Posterior cingulate gyrus (tissue), 11 donors: ENCODE data around the gene INSRR.

ENCODE experiments used
- DNase-seq, 10 donors: peaks; one replicate each; pipeline versions ENCODE4 v3.0.0 to v3.0.0-alpha.2; 2020 to 2021; ENCODE audit warnings: mixed read lengths in 3 of 10
- intact Hi-C: fragments of 100-400 bp; cut with DNase I; formaldehyde crosslinking; loops from one replicate; pipeline ENCODE4 v1.15.1; 2023

INSRR gene

GRCh38 chr1:156895455-156895812 is 36.5 kb upstream of the INSRR start:
- intact Hi-C loops = loop anchor here (10.0 kb wide), 1 partner anchor 61 kb away; no protein-coding TSS in a partner anchor
- DNase-seq = peak in 1 of 10 donors; percentile 7

- intact Hi-C loops = loop anchor here (5.0 to 10.0 kb wide), 2 partner anchors 60 to 98 kb away; no protein-coding TSS in a partner anchor
- peak in 3 of 10 donors; percentile 28 to 67 (median 61) for DNase-seq
These were observed 36.0 kb upstream of the INSRR start for GRCh38 chr1:156894711-156895454.

DNA sequence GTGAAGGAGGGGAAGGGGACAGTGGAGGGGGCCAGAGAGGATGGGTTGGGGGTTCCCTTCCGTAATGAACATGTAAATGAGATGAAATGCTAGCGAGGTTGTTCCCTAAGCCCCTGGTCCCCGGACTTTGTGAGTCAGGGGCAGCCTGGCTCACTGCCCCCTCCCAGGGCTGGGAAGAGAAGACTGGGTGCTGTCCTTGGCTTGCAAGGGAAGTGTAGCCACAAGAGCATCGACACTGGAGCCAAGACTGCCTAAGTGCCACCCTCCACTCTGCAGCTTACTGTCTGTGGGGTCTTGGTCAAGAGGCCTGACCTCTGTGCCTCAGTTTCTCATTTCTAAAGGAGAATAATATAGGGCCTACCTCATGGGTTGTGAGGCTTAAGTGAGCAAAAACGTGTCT is 35.1 kb upstream of the INSRR start:
- intact Hi-C loops = loop anchor here (5.0 to 10.0 kb wide), 2 partner anchors 59 to 97 kb away; no protein-coding TSS in a partner anchor
- peak in 3 of 10 donors; percentile 15 to 56 (median 45) for DNase-seq

DNA sequence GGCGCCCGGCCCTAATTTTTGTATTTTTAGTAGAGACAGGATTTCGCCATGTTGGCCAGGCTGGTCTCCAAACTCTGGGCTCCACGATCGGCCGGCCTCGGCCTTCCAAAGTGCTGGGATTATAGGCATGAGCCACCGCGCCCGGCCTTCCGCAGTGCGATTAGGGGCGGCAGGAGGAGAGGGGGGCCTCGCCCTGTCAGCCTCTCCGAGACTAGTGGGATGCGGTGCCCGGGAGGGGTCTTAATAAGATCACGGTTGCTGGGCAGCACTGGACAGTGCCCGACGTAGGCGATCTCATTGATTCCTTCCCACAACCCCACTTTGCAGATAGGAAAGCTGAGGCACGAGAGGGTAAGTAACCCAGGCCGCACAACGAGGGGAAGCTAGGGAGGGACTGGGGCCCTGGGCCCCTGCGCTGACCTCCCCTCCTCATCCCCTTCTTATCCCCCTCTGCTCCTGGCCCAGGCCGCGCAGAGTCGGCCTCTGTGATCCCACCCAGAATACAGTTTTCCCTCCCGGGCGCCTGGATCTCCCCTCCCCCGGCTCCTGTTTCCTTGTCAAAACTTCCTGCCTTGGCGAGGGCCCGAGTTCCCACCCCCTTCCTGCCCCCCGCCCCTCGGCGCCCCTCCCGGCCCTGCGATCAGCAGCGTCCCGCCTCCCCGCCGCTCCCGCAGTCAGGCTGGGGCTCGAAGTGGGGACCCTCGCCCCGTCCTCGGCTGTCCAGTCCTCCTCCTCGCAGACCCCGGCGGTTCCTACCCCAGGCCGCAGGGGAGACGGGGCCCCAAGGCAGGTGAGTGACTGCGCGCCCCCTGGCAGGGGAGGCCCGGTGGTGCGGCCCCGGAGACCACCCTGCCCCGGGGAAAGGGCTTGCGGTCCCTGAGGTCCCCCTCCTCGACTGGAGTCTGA is 34.4 kb upstream of the INSRR start, which contains the start of gene PEAR1:
Gene PEAR1 (plus strand): TSS at position 671 of the 906 bp plus-strand sequence. CDS start 10,209 bp downstream, outside the sequence.
- intact Hi-C loops = loop anchor here (2.0 to 10.0 kb wide), 3 partner anchors 28 to 96 kb away; partner anchors contain the start of gene LRRC71
- DNase-seq = peak in 2 of 10 donors; percentile 44 to 61

DNA sequence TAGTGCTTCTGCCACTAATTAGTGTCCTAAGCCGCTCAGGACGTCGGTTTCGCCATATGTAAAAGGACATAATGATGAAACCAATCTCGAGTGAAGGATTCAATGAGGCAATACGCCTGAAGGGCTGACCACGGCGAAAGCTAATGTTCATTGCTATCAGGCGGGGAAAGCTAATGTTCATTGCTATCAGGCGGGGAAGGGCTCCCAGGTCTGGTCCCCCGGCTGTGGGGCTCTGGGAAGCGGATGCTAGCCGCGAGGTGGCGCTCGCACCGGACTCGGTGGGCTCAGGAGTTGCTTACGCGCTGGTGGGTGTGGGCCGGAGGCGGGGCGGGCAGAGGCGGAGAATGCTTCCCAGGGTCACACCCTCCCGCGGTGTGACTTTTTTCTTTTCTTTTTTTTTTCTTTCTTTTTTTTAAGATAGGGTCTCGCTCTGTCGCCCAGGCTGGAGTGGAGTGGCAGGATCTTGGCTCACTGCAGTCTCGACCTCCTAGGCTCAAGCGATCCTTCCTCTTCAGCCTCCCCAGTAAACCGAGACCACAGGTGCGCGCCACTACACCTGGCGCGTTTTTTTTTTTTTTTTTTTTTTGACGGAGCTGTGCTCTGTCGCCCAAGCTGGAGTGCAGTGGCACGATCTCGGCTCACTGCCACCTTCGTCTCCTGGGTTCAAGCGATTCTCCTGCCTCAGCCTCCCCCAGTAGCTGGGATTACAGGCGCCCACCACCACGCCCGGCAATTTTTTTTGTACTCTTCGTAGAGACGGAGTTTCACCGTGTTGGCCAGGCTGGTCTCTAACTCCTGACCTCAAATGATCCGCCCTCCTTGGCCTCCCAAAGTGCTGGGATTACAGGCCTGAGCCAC is 33.5 kb upstream of the INSRR start:
- intact Hi-C loops = loop anchor here (2.0 to 10.0 kb wide), 3 partner anchors 28 to 95 kb away; partner anchors contain the start of gene LRRC71

GRCh38 chr1:156889802-156890580 is 31.1 kb upstream of the INSRR start:
- intact Hi-C loops = loop anchor here (5.0 to 10.0 kb wide), 2 partner anchors 55 to 93 kb away; no protein-coding TSS in a partner anchor
- peak; percentile 59 to 97 (median 83) for DNase-seq

More for the DNA sequence above, 33.5 kb upstream of the INSRR start:
- DNase-seq = peak; percentile 46 to 97 (median 82)

DNA sequence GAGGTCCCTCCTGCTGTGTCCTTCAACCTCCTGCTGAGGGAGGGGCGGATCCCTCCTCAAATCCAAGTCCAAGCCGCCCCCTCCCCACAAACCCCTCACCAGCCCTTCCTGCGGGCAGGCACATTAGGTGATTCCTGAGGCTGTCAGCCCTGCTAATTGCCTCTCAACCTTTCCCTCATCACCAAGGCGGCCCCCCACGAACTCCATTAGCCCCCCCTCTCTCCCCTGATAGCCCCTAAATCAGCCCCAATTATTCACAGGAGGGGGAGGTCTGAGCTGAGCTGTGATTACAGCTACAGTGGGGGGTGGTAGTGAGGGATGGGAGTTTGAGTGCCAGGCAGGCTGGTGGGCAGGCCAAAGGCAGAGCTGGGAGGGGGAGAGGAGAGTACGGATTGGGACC is 28.8 kb upstream of the INSRR start:
- intact Hi-C loops = no loop called here
- no peak for DNase-seq

DNA sequence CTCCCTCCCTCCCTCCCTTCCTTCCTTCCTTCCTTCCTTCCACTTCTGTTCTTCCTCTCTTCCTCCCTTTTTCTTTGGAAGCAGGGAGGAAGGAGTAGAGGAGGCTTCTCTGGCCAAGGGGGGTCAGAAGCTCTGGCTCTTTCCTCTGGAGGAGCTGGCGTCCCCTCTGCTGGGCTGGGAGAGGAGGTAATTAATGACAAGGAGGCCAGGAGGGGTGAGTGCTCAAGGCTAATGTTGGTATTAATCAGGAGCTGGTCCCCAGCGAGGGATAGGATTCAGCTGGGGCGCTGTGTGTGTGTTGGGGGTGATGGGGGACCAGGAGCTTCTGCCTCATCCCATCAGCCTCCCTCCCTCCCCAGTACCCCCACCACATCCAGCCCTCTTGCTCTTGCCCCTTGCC is 28.4 kb upstream of the INSRR start:
- intact Hi-C loops = no loop called here

GRCh38 chr1:156886583-156887281 is 27.8 kb upstream of the INSRR start:
- intact Hi-C loops = no loop called here
- DNase-seq = no peak

More for the DNA sequence above, 28.4 kb upstream of the INSRR start:
- DNase-seq = no peak

GRCh38 chr1:156885880-156886355 is 27.0 kb upstream of the INSRR start:
- DNase-seq = no peak
- intact Hi-C loops = no loop called here

- DNase-seq = no peak
- intact Hi-C loops = no loop called here
These were observed 26.4 kb upstream of the INSRR start for GRCh38 chr1:156885314-156885713.

DNA sequence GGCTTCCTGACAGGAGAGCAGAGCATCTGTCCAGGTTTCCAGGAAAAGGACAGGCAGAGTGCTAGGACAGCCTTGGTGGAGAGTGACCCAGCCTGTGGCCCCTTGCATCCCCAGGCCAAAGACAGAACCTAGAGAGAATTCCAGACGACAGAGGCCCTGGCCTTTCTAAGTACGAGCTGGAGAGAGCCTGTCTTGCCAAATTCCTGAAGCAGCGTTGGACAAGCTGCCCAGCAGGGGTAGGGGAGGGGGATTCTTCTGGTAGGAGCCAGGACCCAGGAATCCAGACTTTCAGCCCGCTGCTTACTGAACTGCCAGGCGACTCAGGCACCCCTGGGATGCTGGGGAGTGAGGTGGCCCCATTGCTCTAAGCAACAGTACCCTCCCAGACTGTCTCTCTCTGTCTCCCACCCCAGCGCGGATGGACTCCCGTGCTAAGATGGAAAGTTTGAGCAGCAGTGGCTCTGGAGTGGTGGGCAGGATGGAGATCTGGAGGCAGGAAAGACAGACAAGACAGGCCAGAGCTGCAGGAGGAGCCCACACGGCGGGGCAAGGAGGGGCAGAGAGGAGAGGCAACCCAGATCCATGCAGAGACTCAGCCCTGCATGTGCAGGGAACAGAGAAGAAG is 25.8 kb upstream of the INSRR start:
- DNase-seq = no peak
- intact Hi-C loops = no loop called here

- intact Hi-C loops = no loop called here
- DNase-seq = no peak
These were observed 25.0 kb upstream of the INSRR start for GRCh38 chr1:156883919-156884318.

DNA sequence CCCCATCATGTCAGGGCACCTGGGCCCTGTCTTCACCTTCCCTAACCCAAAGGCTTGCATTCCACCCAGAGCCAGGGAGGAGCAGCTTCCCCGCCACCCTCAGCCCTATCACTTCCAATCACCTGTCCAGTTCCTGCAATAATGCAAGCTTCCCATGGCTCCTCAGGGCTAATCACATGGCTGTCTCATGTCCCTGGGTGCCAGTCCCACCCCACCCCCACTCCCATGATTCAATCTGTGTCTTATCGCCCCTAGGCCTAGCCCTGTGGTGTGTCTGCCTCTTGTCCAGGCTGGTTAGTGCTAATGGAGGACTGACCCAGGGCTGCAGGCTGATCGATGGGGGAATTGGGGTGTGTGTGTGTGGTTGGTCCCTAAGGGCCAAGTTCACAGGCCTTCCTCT is 23.6 kb upstream of the INSRR start:
- intact Hi-C loops = no loop called here

GRCh38 chr1:156881663-156882062 is 22.7 kb upstream of the INSRR start:
- DNase-seq = no peak
- intact Hi-C loops = no loop called here

More for the DNA sequence above, 23.6 kb upstream of the INSRR start:
- DNase-seq = no peak

- intact Hi-C loops = no loop called here
- no peak for DNase-seq
These were observed 22.2 kb upstream of the INSRR start for GRCh38 chr1:156881101-156881500.

- DNase-seq = no peak
These were observed 21.6 kb upstream of the INSRR start for GRCh38 chr1:156880473-156880872.

GRCh38 chr1:156879876-156880275 is 21.0 kb upstream of the INSRR start:
- intact Hi-C loops = no loop called here
- no peak for DNase-seq

More at GRCh38 chr1:156880473-156880872, 21.6 kb upstream of the INSRR start:
- intact Hi-C loops = no loop called here
